HG03196 (cell line): Measurements from ENCODE around the gene SPAG6.
A peak's percentile ranks its signal among the peaks of the same experiment; 100 is the strongest.
"Not testable (repeated sequence)": the region's sequence is repeated elsewhere in the genome, so short reads cannot be mapped to it uniquely, and the experiment has no call there.

ENCODE experiments used
- ATAC-seq: cut with Tn5 transposase; IDR thresholded peaks from one replicate; pipeline ENCODE4 v1.9.1; 2021; ENCODE audit not compliant: unreplicated experiment

SPAG6 gene

DNA sequence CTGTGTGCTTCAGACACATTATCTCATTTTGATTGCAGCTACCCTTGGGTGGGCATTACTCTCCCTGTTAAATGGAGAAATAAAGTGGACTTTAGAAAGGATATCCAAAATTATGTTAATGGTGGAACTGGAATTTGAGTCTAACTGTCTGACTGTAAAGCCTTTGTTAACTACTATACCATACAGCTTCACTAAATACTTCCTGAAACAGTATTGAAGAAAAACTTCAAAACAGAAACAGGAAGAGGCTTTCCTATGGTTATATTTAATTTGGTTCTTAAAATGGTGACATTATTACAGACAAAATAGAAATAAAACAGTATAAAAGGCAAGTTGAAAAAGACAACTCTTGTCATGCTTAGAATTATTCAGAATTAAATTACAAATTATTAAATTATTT, 25.0 kb downstream of the SPAG6 start:
- ATAC-seq = no peak

DNA sequence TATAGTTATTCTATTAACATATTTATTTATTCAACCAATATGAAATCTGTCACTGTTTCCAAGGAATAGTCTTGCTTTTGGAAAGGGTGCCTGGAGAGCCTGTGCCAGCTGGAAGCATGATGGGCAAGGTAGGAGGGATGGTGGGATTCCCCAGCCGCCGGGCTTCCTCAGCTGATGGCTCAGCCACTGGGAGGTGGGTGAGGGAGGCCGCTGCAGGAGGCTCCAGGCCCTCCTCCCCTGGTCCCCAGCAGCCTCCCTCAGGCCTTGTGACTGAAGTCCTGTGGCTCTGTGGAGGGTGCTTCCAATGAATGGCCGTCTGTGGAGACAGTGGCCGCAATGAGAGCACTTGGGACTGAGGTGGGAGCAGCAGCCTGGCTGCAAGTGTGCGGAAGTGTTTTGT, 27.0 kb downstream of the SPAG6 start:
- no peak for ATAC-seq

DNA sequence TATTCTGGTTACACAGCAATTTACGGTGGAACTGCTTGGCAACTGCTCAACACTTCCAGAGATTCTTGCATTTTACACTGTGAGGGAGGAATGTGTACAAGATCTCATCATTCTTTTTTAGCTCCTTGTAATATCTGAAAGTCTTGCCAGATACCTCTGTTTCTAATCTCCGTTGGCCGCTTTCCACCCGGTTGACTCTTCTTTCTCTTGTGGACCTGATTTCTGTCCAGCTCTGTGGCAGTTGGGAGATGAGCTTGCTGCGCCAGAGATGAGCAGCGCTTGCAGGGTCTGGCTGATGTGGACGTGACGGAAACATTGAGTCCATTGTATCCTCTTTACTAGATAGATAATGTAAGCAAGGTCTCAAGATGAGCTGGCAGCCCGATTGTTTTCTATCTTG, 27.6 kb downstream of the SPAG6 start:
- no peak for ATAC-seq

DNA sequence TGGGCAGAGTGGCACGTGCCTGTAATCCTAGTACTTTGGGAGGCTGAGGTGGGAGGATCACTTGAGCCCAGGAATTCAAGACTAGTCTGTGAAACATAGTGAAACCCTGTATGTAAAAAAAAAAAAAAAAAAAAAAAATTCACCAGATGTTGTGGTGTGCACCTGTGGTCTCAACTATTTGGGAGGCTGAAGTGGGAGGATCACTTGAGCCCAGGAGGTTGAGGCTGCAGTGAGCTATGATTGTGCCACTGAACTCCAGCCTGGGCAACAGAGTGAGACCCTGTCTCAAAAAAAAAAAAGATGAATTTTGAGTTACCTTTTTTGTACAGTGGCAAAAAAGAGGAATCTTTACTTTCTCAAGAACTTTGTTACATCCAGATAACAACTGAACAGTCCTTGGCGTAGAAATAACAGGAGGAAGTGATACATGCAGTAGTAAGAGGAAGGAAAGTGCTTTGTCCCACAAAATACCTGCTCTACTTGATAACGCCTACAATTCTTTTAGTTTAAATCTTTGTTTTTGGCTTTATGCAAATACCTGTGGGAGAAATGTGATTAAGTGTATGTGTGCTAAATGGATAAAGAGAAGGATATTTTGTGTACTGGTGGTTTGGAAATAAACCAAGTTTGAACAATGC, 29.3 kb downstream of the SPAG6 start:
- no peak for ATAC-seq

DNA sequence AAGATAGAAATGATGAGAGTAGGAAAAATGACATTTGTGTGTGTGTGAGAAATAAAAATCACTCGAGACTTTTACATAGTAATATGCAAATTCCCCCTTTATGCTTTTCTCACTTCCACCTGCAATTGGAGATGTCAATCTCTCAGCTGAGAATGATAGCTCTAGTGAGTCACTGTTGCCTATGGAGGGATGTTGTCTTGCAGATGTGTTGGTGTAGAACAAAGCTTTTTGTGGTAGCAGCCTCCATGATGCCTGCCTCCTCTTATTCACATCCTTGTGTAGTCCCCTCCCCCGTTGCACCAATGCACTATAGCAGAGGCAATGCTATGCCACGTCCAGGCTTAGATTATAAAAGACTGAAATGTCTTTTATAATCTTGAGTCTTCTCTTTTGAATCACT, 33.8 kb downstream of the SPAG6 start:
- peak; percentile 59 for ATAC-seq

DNA sequence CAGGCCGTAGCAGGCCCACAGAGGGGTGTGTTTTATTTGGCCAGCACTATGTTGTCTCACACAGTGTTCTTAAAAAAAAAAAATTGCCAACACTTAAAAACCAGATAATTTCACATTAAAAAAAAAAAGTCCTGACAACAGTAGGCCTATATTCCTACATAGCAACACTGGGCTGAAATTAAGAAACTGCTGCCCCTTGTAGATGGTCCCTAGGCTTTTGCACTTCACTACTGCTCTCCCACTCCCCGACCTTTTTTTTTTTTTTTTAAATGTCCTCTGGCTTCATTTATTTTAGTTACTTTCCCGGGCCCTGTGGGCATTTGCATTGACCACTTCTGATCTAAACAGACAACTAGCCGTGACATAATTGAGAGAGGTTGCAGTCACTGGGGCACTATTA, 36.0 kb downstream of the SPAG6 start:
- ATAC-seq = no peak

DNA sequence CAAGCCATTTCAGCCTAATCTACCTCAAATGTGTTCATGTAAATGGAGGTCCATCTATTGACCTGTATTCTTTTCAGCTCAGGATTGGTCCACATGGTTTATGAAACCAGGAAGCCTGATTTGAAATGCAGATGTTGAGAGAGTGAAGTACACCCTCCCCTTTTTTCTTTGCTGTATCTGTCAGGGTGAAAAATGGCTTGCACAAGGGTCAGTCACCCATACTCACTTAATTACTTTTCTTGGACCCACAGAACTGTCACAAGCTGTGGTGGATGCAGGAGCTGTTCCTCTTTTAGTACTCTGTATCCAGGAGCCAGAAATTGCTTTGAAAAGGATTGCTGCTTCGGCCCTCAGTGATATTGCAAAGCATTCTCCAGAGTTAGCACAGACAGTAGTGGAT, 41.2 kb downstream of the SPAG6 start:
- ATAC-seq = no peak

DNA sequence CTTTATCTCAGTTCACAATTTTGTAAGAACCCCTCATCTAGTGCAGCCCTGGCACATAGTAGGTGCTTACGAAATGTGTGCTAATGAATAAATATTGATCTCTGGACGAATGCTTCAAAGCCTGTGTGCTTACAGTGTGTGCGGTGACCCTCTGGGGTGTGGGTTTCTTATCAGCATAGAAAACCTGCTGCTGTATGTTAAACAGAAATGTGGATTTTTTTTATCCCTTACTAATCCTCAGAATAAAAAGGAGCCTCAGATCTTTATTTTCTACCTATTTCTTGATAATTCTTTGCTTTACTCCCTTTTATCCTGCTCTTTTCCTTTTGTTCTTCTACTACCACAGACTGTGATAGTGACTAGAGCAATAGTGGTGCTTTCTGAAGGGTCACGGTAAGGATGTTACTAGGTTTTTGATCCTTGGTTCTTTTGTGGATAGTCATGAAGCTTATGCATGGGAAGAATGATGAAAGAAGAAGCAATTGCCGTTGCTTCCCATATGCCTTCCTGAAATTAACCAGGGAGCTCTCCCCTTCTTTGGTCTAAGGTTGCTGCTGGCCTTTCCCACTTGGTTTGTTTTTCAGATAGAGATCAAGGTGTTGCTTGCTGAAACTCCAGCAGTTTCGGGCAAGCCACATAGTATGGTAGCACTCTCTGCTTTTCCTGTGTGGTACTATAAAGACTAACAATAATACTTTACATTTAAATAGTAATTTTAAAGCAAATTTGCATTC, 44.7 kb downstream of the SPAG6 start:
- ATAC-seq = no peak

DNA sequence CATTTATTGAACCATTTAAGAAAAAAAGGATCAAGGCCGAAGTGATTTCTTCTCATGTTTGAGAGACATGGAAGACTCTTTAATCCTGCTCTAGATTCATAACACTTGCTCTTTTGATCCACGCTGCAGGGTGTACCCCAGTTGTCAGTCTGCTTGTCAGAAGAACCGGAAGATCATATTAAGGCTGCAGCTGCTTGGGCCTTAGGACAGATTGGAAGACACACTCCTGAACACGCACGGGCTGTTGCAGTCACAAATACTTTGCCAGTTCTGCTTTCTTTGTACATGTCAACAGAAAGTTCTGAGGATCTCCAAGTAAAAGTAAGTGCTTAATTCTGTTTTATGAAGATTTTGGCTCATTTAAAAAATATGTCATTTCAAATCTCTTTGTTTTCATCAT, 46.3 kb downstream of the SPAG6 start:
- ATAC-seq = no peak

DNA sequence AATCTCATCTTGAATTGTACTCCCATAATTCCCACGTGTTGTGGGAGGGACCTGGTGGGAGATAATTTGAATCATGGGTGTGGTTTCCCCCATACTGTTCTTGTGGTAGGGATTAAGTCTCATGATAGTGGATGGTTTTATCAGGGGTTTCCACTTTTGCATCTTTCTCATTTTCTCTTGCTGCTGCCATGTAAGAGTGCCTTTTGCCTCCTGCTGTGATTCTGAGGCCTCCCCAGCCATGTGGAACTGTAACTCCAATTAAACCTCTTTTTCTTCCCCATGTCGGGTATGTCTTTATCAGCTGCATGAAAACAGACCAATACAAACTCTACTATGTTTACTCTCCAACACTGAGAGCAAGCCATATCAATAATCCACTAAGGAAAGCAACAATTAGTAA, 50.9 kb downstream of the SPAG6 start:
- ATAC-seq = not testable (repeated sequence)

DNA sequence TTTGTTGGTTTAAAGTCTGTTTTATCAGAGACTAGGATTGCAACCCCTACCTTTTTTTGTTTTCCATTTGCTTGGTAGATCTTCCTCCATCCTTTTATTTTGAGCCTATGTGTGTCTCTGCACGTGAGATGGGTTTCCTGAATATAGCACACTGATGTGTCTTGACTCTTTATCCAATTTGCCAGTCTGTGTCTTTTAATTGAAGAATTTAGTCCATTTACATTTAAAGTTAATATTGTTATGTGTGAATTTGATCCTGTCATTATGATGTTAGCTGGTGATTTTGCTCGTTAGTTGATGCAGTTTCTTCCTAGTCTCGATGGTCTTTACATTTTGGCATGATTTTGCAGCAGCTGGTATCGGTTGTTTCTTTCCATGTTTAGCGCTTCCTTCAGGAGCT, 61.6 kb downstream of the SPAG6 start:
- ATAC-seq = not testable (repeated sequence)

DNA sequence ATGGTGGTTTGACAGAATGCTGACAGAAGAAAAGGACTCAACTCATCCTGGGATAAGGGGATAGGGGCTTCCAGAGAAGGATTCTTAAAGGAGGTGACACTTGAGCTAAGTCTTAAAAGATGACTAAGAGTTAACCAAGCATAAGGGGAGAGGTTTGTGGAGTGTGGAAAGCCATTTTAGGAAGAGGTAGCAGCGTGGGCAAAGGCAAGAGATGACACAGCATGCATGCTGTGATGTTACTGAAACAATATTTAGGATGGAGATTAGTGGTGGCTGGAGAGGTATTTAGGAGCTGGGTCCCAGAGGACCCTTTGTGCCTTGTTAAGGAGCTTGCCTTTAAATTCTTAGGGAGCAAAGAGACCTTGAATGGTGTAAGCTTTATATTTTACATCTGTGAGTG, 65.1 kb downstream of the SPAG6 start:
- no peak for ATAC-seq

DNA sequence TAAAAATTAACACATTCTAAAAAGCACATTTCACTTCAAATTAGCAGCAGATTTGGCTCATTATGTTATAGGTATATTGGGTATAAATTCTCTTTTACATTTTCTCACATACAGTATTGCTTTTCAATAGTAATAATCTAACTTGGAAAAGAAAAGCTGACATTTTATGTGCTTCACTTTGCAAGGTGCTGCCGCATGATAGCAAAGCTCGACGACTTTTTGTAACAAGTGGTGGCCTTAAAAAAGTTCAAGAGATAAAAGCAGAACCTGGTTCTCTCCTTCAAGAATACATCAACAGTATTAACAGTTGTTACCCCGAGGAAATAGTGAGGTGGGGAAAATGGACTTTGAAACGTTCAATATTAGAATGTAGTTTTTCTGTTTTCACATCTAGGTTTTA, 65.5 kb downstream of the SPAG6 start:
- ATAC-seq = no peak

DNA sequence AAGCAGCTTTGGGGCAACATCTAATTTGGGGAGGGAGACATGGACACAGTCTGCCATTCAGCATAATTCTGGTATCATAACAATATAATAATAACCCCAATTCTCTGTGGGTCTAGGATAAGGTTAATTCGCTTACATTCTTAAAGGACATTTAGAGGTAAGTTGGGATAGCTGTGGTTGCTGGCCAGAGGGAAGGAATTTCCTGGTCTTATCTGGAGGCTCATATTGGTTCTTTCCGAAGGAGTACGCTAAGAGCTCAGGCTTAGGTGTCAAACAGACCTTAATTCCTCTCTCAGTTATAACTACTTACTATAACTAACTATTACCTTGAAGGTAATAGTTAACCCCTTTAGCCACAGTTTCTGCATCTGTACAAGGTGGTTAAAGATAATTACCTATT, 68.8 kb downstream of the SPAG6 start:
- ATAC-seq = no peak

DNA sequence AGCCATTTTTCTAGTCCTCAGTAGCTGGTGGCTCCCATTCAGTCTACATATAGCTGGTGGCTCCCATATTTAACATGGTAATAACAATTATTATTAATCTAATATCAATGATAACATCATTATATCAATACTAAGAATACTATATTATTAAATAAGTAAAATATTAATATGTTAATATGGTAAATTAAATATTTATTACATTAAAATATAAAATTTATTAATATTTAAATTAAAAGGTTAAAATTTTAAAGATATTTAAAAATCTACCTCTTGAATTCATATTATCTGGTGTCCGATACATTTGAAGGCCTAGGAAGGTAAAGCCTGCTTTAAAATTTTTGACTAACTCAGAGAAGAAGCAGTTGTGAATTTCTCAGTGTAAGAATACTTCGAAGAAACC, 69.8 kb downstream of the SPAG6 start:
- no peak for ATAC-seq

DNA sequence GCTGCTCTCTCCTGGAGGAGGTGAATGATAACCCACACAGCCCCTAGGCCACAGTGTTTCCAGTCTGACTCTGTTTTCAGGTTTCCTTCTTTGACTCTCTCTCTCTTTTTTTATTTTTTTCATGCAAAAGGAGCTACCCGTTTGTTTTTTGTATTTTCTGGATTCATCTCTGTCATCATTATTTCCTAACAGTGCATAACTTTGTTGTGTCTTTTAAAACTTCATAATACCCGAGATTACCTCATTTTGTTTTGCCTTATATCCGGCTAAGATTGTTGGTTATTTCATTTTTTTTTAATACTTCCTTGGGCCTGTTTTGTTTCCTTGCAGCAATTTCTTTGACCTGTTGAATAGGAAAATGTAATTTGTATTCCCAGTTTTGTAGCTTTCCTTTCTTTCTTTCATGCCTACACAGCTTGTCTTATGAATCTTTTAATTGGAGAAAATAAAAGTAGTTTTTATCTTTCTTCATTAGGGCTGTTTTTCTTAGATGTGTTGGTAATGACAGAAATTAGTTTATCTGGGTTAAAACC, 72.5 kb downstream of the SPAG6 start:
- no peak for ATAC-seq

DNA sequence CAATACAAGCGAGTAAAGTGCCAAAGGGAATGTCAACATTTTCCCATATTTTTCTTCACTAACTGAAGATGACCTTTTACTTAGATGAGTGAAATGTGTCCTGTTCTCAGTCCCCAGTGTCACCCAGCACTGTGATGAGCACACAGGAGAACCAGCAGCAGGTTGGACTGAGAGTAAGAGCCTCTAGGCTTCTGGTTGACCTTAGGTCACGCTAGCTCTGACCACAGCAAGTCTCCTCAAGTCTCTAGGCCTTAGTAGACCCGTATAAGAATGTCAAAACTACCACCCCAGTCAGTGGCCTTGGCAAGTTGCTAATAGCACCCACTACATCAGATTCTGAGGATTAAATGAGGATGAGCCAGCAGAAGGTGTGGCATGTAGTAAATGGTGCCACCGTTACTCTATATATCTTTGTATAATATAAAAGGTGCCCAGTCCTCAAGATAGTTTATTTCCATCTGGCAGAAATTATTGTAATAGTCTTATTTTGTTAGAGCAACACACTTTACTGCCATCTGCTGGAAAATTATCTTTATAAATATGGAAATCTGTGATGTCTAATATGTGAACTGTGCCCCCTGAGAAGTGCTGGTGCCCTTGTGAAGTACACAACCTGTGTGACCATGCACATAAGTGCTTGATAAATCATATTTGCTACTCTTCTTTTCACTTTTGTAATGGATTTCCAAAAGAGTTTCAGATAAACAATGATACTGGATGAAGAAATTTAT, 75.7 kb downstream of the SPAG6 start:
- ATAC-seq = no peak

DNA sequence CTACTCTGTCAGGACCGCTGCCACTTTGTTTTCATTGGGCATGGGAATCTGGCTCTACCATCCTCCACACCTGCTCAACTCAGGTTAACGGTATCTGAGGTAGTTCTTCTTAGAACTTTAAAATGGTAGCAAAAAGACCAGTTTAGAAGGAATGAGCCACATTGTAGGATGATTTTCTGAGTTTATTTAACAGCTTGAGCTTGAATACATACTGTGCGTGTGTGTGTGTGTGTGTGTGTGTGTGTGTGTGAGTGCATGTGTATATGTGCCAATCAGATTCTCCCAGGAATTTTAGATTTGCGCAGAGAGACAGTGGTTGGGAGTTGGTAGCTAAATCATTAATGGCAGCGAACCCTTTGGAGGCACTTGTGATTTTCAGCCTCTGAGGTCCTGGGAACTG, 81.4 kb downstream of the SPAG6 start:
- ATAC-seq = no peak

DNA sequence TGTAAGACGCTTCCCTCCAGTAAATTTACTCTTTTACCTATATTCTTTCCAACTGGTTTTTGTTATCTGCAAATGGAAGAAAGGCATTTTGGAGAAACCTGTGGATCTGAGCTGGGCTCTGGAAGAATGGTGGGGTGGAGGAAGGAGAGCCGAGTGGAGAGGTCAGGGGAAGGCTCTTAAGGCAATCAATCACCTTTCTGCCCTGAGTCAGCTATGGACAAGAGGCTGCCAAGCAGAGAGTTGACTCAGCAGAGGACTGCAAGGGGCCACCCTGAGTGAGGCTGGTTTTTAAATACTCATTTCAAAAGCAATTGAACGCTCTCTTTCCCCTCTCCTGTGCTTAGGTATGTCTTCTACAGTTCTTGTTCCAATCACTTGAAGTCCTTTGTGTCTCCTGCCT, 81.8 kb downstream of the SPAG6 start:
- no peak for ATAC-seq

DNA sequence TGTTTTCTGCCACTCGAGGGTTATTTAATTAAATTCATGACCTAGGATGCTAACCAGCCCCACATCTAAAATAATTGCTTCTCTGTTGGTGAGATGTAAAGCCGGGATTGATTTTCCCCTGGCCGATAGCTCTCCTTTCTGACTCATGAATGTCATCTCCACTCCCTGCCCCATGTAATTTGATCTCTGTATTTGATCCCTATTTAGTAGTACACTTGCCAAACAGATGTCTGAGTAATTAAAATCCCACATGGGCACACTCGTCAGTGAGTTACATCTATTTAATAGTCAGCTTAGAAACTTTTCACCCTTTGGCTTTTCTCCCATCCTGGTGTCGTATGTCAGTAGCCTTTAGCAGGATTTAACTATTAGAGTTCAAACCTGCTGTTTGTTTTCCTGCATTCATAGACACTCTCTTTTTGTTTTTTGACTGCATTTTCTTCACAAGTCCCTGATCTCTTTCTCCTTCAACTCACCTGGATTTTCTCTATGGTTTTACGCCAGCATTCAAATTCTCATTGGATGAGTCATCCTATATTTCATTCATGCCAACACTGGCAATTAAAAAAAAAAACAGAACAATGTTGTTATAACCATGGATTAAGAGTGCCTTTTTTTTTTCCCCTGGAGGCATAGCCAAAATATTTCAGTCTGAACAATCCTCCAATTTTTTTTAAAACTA, 82.7 kb downstream of the SPAG6 start:
- no peak for ATAC-seq

DNA sequence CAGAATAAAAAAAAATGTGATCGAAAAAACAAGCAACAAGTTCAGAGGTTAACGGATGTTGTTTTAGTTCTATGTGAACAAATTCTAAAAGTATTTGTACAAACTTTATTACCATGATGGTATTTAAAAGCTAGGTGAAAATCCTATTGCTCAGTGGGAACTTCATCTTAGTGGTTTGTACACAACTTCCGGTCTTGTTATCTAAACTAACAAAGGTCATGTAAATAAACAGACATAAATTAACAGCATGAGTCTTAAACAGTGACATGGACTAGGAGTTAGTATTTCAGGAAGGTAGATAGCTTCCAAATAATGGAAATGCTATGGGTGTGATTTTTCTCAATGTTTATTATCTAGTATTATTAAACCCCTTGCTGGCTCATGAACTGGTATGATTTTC, 83.8 kb downstream of the SPAG6 start:
- ATAC-seq = no peak
